Adrenal gland (tissue), 5 donors: Measurements from ENCODE around the gene KIAA1958.

ENCODE experiments used
- POLR2A ChIP-seq, 2 donors: fragments of 450-650 bp; IDR thresholded peaks; one replicate each; pipeline ENCODE4 v1.6.1; 2017; ENCODE audit warnings: antibody characterized with exemption in 2 of 2, mild to moderate bottlenecking in 2 of 2, moderate library complexity in 1 of 2
- TF ChIP-seq, protein P1 (sequence below), 6 experiments: fragments of 450-650 bp in 4 of 6; fragments of 200-600 bp in 2 of 6; sonication (generic) in 1 of 6; IDR thresholded peaks; 1 replicate in 5 of 6; 2 replicates in 1 of 6; pipeline versions ENCODE4 v1.5.1 to v1.8.0; 2016 to 2021; ENCODE audit warnings: antibody characterized with exemption in 6 of 6, mild to moderate bottlenecking in 2 of 6, moderate library complexity in 1 of 6
- donor health status: DM: no; HTN: no; CAD: no.

DNA sequence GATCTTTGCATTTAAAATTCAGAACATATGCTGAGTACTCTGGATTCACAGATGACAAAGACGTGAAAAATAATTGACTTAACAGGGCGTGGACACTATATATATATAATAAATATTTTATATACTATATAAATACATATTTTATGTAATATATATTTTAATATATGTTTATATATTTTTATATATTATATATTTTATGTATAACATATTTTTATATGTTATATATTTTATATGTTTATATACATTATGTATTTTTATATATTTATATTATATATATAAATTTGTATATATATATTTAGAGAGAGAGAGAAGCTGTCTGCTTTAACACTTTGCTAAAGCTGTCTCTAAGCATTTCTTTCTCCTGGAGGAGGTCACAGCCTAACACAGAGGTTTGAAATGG, 118.2 kb downstream of the KIAA1958 start:
- no peak for TF ChIP-seq POLR2A (IDR thresholded peaks at IDR 0.05)
- TF ChIP-seq, protein P1, sequence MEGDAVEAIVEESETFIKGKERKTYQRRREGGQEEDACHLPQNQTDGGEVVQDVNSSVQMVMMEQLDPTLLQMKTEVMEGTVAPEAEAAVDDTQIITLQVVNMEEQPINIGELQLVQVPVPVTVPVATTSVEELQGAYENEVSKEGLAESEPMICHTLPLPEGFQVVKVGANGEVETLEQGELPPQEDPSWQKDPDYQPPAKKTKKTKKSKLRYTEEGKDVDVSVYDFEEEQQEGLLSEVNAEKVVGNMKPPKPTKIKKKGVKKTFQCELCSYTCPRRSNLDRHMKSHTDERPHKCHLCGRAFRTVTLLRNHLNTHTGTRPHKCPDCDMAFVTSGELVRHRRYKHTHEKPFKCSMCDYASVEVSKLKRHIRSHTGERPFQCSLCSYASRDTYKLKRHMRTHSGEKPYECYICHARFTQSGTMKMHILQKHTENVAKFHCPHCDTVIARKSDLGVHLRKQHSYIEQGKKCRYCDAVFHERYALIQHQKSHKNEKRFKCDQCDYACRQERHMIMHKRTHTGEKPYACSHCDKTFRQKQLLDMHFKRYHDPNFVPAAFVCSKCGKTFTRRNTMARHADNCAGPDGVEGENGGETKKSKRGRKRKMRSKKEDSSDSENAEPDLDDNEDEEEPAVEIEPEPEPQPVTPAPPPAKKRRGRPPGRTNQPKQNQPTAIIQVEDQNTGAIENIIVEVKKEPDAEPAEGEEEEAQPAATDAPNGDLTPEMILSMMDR (IDR thresholded peaks at IDR 0.05) = no peak
